GM21529 (cell line): ENCODE measurements around the gene TMEM134.
A peak's percentile ranks its signal among the peaks of the same experiment; 100 is the strongest.
"Not testable (repeated sequence)": the region's sequence is repeated elsewhere in the genome, so short reads cannot be mapped to it uniquely, and the experiment has no call there.

Experiments
- ATAC-seq: cut with Tn5 transposase; IDR thresholded peaks from one replicate; pipeline ENCODE4 v1.9.1; 2021; ENCODE audit not compliant: unreplicated experiment

Gene TMEM134

DNA sequence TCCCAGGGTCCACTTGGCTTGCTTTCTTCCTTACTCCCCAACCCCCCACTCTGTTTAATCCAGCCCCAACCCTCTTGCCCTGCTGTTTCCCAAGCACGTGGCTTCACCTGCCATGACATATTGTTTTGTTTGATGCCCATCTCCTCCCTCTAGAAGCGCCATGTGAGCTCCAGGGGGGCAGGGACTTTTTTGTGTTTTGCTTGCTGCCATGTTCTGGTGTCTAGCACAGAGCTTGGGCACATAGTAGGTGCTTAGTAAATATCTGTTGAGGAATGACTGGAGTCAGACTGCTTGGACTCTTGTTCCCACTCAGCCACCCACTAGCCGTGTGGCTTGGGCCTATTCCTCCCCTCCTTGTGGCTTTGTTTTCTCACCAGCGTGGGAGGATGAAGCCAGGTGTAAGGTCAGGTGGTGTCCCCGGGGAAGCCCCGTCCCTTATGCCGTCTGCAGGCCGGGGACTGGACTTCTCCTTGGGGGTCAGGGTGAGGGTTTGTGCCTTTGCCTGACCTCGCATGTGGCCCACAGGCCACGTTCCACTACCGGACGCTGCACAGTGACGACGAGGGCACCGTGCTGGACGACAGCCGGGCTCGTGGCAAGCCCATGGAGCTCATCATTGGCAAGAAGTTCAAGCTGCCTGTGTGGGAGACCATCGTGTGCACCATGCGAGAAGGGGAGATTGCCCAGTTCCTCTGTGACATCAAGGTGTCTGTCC, 17.6 kb upstream of the TMEM134 start:
- ATAC-seq = peak; percentile 28

DNA sequence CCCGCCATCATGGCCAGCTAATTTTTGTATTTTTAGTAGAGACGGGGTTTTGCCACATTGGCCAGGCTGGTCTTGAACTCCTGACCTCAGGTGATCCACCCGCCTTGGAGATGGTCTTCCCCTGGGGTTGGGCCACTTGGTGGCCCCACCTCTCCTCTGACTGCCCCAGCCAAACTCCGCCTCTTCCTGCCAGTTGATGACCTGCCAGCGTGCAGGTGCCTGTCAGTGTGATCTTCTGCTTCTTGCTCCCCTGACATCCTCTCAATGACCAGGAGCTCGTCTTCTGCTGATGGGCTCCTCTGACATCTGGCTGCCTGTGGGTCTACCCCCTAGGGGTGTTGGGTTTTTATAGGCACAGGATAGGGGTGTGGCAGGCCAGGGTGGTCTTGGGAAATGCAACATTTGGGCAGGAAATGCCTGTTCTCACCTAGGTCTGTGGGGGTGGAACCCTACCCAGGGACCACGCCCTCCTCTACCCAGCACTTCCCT, 16.9 kb upstream of the TMEM134 start:
- ATAC-seq = not testable (repeated sequence)

DNA sequence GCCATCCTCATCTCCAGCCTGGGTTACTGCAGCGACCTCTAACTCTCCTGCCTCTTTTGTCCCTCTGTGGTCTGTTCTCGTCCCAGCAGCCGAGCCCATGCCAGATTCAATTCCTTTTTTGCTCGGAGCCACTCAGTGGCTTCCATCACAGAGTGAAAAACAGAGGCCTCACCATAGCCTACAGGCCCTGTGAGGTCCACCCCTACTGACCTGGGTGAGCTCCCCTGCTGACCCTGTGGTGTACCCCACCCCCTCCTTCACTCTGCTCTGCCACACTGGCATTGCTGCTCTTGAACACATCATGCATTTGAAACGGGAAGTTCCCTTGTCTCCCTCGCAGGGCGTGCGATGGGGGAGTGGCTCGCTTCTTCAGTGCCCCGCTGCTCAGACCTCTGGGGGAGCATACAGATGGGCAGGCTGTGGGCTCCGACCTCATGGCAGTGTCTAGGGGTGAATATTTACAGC, 15.8 kb upstream of the TMEM134 start:
- no peak for ATAC-seq

DNA sequence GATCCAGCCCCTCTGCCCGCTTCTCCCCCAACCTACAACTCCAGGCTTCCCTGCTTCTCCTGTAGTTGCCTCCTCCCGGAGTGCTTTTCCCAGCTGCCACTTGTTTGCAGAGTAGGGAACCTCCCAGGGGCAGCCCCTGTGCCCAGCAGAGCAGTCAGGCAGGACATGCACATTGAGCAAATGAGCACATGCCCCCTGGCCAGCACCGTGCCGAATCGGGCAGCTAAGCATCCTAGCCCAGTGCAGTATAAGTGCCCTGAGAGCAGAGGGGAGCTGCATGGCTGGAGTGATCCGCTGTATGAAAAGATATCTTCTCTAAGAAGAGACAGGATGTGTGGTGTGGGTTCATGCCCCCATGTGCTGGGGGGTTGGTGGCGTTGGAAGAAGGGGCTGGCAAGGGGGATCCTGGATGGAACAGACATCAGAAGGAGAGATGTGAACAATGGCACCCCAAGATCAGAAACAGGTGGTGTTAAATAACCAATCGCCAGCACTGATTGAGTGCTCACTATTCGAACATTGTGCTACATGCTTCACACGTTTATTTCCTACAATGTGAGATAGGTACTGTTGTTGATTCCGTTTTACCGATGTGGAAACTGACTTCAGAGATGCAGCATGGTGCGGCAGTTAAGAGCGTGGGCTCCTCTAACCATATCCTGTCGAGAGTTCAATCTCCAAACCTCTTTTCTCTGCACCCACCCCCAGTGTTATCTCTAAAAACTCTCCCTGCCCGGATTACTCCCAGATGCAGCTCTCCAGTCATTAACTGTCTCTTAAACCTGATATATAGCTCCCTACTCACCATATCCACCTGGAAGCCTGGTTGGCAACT, 15.0 kb upstream of the TMEM134 start:
- ATAC-seq = no peak

DNA sequence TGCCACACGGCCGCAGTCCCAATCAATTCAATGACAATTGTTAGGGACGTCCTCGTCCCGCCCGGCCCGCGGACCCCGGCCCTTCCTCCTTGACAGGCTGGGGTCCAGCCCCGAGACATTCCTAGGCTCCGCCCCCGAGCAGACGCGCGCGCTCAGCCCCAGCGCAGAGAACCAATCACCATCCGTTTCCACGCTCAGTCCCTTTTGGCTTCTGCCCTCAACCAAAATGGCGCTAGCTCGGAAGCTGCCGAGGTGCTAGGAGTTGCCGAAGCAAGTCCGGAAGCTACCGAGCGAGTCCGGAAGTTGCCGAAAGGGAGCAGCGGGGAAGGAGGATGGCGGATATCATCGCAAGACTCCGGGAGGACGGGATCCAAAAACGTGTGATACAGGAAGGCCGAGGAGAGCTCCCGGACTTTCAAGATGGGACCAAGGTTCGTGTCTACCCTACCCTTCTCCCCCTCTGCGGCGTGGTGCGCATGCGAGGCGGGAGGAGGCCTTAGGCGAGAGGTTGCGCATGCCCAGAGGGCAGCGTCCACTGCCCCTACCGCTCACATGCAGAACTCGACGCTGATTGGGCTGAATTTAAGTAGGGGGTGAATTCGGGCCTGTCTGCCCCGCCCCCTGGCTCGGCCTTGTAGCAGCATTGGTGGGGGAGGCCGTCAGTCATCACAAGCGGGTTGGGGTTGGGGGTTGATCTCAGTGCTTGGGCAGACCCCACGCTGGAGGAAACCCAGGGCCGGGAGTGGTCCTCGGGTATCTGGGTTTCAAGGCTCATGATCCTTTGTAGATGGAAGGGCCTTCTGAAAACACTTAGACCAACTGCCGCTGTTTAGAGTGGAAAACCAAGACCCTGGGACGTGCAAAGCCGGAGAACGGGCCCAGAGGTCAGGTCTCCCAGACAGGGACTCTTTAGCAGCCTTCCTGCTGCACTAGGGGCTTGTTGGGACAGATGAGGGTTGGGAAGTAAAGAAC, 14.1 kb upstream of the TMEM134 start, which contains the start of gene AIP:
AIP (plus strand) TSS at position 200 of the 972 bp plus-strand sequence; CDS start at position 333, 133 bp downstream.
- peak; percentile 61 for ATAC-seq

DNA sequence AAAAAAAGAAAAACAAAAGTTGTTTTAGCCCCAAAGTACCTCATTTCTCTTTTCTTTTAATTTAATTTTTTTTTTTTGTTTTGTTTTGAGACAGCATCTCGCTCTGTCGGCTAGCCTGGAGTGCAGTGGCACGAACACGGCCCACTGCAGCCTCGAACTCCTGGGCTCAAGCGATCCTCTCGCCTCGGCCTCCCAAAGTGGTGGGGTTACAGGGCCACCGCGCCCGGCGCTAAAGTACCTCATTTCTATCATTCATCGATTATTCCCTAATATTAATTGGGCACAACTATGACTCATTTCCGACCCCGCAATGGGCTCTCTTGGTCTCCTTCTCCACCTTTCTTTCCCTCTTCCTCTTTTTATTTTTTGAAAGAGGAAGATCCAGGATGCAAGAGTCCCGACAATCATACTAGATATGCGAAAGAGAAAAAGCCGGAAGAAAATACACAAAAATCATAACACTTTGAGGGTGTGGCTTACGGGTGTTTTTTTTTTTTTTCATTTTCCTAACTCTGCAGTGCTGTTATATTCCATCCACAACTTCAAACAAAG, 13.3 kb upstream of the TMEM134 start:
- ATAC-seq = no peak

DNA sequence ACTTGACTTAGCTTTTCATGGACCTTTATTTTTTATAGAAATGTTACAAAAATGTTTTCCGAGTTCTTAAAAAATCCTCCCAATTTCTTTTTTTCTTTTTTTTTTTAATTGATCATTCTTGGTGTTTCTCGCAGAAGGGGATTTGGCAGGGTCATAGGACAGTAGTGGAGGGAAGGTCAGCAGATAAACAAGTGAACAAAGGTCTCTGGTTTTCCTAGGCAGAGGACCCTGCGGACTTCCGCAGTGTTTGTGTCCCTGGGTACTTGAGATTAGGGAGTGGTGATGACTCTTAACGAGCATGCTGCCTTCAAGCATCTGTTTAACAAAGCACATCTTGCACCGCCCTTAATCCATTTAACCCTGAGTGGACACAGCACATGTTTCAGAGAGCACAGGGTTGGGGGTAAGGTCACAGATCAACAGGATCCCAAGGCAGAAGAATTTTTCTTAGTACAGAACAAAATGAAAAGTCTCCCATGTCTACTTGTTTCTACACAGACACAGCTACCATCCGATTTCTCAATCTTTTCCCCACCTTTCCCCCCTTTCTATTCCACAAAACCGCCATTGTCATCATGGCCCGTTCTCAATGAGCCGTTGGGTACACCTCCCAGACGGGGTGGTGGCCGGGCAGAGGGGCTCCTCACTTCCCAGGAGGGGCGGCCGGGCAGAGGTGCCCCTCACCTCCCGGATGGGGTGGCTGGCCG, 8.4 kb upstream of the TMEM134 start:
- ATAC-seq = not testable (repeated sequence)

DNA sequence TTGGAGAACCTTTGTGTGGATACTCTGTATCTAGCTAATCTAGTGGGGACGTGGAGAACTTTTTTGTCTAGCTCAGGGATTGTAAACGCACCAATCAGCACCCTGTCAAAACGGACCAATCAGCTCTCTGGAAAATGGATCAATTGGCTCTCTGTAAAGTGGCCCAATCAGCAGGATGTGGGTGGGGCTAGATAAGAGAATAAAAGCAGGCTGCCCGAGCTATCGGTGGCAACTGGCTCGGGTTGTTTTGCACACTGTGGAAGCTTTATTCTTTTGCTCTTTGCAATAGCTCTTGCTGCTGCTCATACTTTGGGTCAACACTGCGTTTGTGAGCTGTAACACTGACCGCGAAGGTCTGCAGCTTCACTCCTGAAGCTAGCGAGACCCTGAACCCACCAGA, 7.6 kb upstream of the TMEM134 start:
- not testable (repeated sequence) for ATAC-seq

DNA sequence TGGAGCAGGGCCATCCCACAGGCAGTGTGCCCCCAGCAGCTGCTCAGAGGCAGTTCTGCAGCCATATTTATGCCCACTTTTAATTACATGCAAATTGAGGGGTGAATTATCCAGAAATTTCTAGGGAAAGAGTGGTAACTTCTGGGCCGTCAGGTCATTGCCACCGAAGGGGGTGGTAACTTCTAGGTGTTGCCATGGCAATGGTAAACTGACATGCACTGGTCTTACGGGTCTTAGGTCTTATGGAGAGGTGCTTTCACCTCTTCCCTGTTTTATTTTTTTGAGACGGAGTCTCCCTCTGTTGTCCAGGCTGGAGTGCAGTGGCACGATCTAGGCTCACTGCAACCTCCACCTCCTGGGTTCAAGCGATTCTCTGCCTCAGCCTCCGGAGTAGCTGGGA, 3.8 kb upstream of the TMEM134 start:
- ATAC-seq = no peak

DNA sequence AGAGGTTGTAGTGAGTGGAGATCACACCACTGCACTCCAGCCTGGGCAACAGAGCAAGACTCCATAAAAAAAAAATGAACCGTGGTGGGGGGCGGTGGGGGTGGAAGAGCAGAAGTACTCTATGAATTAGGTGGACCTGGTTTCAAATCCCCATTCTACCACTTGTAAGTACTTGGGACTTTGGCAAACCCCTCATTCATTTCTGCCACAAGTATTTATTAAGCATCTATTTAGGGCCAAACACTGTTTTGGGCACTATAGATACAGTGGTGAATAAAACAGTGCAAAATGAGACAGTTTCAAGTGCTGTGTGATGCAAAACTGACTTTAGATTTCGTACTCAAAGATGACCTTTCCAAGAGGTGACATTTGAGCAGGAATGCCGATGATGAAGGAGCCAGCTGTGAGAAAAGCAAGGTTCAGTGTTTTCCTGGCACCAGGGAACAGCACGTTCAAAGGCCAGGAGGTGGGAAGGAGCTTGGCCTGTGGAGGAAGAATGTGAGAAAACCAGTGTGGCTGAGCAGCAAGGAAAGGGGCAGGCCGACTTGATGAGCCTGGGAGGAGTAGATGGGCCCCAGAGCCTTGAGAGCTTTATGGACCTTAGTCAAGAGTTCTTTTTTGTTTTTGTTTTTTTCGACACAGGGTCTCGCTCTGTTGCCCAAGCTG, 1.4 kb upstream of the TMEM134 start:
- no peak for ATAC-seq

DNA sequence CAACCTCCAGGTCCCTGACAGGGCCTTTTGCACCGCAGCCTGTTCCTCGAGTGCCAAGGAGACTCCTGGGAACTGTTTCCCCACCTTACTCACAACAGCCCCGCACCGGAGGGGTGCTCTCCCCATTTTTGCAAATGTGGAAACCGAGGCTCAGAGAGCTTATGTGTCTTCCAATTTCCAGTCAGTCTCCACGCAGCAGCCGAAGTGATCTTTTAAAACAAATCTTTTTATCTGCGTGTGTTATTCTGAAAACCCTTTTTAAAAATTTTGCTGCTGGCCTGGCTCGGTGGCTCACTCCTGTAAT, 409 bp upstream of the TMEM134 start:
- ATAC-seq = no peak

DNA sequence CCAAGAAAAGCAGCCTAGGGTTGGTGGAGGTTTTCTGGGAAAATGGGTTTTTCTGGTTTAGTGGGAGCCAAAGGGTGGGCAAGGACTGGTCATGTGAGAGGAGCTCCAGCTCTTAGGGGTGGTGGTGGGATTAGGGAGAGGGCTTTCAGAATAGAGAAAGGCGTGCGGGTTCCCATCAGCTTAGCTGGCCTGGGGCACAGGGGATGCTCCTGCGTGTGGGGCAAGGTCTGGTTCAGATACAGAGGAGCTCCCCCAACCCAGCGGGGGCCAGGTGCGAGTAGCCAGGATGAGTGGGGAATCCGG, 644 bp downstream of the TMEM134 start:
- ATAC-seq = no peak

DNA sequence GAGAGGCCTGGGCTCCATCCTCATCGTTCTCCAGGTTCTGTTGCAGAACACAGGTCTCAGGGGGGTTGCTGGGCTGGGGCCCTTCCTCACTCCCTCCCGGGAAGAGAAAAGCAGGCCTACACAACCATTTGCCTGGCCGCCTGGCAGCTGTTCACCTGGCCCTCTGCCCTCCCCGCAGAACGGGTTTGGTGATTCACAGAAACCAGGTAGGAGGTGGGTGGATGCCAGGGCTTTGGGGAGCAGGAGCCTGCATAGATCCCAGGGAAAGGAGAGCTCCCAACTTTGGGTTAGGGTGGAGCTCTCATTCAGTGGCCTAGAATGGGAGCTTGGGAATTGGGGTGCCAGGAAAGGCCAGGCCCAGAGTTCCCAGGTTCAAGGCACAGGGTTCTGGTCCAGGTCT, 995 bp downstream of the TMEM134 start:
- no peak for ATAC-seq

DNA sequence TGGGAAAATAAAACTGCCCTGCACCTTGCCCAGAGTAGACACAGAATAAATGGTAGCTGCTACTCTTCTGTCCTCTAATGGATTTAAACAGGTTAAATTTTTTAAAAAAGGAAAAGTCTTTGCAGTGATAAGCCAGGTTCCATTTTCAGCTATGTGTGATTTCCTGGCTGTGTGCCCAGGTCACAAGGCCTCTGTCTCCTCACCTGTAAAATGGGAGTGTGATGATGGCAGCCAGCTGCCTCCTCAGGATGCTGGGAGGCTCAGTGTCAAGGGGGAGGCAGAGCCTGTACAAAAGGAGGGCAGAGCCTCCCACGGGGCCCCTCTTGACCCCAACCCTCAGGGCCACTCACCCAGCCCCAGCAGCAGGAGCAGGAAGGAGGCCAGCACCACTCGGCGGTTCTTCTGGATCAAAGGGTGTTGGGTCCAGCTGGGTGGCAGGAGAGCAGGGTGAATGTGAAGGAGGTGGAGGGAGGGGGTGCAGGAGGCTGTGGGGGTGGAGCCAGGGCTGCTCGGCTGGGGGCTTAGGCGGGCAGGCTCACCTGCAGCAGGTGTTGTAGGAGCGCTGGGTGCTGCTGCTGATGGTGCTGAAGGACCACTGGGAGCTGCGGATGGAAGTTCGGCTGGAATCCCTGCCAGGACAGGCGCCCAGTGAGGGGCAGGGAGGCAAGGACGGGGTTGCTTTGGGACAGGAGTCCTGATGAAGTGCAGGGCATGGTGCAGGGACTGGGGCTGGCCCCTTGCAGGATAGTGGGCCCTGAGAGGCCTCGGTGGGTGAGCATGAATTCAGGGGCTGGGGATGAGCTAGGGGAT, 1.9 kb downstream of the TMEM134 start:
- ATAC-seq = no peak

DNA sequence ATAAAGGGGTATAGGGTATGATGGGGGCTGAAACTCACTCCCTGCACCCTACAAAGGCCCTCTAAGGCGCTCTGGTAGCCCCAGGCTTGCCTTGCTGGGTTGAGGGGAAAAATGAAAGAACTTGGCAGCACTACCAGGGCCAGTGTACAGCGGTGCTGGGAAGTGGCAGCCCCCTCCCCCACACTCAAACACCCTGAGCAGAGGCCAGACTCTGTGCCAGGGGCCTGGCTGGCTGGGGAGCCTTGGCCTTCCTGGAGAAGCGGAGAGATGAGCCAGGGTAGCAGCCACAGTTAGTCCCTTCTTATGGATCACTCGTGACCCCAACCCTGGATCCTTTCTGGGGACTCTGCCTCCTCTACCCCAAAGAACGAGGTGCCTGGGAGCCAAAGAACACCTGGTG, 2.7 kb downstream of the TMEM134 start:
- ATAC-seq = no peak

DNA sequence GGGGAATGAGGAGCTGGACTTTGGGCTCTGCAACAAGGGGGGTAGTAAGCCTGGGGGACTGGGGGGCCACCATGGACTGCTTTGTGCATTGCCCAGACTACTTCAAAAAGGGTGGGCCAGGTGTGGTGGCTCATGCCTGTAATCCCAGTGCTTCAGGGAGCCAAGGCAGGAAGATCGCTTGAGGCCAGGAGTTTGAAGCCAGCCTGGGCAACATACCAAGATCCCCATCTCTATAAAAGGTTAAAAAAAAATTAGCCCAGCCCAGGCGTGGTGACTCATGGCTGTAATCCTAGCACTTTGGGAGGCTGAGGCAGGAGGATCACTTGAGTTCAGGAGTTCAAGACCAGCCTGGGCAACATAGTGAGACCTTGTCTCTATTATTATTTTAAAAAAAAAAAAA, 3.5 kb downstream of the TMEM134 start:
- not testable (repeated sequence) for ATAC-seq

DNA sequence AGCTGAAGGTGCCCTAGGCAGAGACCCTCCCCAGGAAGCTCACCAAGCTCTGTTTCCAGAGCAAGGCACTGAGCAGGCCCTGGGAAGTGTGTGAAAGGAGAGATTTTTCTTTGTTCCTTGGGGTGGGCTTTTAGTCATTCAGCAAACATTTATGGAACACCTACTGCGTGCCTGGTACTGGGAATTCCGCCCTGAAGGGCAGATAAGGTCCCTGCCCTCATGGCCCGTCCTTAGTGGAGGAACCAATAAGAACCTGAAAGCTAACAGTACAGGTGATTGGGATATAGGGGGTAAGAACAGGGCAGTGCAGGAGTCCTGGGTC, 3.9 kb downstream of the TMEM134 start:
- no peak for ATAC-seq

DNA sequence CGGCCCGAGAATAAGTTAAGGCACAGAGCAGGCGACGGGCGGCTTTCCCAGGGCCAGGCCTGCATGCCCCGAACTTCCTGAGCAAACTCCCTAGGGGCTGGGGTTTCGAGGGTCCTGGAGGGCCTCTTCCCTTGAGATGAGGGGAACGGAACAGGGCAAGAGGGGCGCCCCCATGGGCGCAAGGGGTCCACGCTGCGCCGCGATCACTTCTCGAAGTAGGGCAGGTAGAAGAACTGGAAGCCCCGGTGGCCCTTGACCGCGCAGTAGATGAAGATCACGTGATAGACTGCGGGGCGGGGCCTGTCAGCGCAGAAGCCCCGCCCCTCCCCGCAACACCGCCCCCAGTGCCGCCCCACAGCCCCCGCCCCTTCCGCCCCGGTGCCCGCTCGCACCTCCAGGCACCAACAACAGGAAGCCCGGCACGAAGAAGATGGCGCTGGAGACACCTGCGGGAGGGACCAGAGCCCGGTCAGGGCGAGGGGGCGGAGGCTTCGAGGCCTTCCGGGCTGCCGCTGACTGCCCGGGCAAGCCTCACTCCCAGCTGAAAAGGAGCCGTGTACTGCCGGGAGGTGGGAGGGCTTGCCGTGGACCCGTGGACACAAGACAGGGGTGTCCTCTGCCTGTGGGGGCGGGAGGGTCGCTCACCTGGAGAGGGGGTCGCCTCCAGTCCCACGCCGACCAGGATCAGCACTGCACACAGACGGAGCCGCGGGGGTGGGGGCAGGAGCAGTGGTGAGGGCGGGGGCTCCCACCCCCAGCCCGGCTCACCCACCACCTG, 4.5 kb downstream of the TMEM134 start:
- peak; percentile 43 for ATAC-seq
